GM10266 (cell line): ENCODE results near the gene GART.
A peak's percentile ranks its signal among the peaks of the same experiment; 100 is the strongest.

Source experiments
- DNase-seq: peaks from one replicate; pipeline ENCODE4 v3.0.0; 2012; ENCODE audit errors: extremely low spot score
- CTCF ChIP-seq: IDR thresholded peaks from 2 replicates; pipeline ENCODE4 v1.5.1; 2012; ENCODE audit warnings: mild to moderate bottlenecking, low read depth; ENCODE audit not compliant: control insufficient read depth, insufficient read depth; ENCODE audit errors: missing control alignments

GART gene

GRCh38 chr21:33541756-33542639 lies at the start of gene GART:
GART (minus strand) TSS chr21:33542117; CDS start chr21:33539315, 2,802 bp downstream.
- TF ChIP-seq CTCF = no peak
- peak; percentile 77 for DNase-seq

GRCh38 chr21:33588485-33589335 lies 46.8 kb upstream of the GART start, which contains the start of gene DONSON:
DONSON (minus strand) TSS chr21:33588684; CDS start chr21:33588641, 43 bp downstream.
- DNase-seq = peak; percentile 97
- TF ChIP-seq CTCF = no peak

GRCh38 chr21:33587792-33588484 lies 46.0 kb upstream of the GART start:
- DNase-seq = peak; percentile 37

GRCh38 chr21:33586927-33587326 lies 45.0 kb upstream of the GART start:
- no peak for DNase-seq
- TF ChIP-seq CTCF = no peak

More at GRCh38 chr21:33587792-33588484, 46.0 kb upstream of the GART start:
- TF ChIP-seq CTCF = no peak

- no peak for DNase-seq
- TF ChIP-seq CTCF = no peak
Observed at GRCh38 chr21:33584455-33584854, 42.5 kb upstream of the GART start.

- no peak for DNase-seq
- TF ChIP-seq CTCF = no peak
Observed at GRCh38 chr21:33578959-33579542, 37.1 kb upstream of the GART start.
